Measurements from ENCODE around the gene FCN1. TPM values are rescaled to one million over a fixed set of nuclear protein-coding genes. Genes with fewer than 3 reads are reported as not detected.

Gene FCN1
- total RNA-seq, 1 donor from 2014 or later = 1.1 TPM

DNA sequence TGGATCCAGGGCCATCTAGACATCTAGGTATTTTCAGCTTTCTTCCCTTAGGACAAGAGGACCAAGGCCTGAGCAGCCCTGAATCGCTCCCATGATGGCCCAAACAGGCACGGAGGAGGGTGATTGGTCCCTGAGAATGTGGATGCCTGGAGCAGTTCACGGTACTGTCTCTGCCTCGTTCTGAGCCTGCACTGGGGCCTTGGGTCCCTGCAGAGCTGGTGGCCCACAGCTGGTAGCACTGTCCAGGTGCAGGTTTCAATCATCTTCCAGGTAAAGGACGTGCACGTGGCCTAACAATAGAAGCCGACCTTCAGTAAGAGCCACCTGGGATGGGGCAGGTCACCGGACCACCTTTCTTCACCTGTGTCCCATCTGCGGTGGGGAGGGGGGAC, 19.4 kb upstream of the FCN1 start:
- no peak for DNase-seq

DNA sequence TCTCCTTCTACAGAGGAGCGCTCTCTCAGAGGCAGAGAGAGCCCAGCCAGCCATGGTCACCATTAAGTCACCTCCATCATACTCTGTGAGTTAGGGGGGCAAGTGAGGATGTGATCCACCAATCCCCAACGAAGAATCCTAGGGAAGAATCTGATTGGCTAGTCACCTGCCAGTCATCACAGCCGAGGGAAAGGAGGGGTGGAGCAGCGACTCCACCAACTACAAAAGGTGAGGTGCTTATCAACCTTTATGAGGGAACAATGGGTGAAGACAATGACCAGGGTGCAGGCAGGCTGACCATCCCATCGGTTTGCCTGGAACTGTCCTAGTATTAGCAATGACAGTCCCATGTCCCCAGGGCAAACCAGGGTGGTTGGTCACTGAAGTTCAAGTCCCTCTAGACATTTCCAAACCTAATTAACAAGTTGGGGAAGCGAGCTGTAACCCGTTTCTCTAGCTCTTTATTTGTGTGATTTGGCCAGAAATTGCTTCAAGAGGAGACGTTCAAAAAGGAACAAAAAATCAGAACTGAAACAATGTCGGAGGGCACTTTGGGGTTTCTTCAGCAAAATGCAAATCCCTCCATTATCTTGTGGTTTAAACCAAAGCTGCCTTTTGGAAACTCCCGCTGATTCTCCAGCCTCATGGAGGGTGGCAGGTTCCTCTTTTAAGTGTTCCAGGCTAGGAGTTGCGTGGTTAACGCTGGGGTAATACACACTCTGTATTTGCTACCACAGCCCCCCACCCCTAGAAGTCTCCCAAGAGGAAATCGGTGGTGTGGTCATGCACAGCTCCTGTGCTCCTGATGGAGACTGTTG, 18.8 kb upstream of the FCN1 start:
- DNase-seq = no peak

DNA sequence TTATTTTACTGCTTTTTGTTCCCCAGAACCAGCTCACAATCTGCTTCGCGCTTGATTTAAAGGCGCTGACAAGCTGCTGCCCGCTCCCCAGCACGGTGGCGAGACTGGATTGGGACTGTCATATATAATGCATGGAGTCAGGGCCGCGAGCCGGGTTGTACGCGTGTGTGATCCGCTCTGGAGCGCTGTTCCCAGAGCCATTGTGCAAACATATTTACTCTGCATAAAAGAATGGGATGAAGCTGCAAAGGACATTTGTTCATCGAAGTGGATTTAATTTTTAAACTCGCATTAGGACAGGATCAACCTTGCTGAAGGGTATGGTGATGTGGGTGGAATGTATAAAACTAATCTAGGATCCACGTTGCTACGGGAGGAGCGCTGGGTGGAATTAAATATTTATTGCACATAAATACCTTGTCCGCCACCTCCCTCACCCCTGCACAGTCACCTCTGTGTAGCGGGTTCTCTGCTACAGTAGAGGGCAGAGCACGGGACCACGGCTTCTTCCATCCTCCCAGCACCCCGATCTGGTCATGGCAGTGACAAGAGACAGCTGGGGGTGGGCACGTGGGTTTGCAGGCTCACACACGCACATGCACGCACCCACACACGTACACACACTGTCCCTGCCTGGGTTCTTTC, 18.1 kb upstream of the FCN1 start:
- no peak for DNase-seq

DNA sequence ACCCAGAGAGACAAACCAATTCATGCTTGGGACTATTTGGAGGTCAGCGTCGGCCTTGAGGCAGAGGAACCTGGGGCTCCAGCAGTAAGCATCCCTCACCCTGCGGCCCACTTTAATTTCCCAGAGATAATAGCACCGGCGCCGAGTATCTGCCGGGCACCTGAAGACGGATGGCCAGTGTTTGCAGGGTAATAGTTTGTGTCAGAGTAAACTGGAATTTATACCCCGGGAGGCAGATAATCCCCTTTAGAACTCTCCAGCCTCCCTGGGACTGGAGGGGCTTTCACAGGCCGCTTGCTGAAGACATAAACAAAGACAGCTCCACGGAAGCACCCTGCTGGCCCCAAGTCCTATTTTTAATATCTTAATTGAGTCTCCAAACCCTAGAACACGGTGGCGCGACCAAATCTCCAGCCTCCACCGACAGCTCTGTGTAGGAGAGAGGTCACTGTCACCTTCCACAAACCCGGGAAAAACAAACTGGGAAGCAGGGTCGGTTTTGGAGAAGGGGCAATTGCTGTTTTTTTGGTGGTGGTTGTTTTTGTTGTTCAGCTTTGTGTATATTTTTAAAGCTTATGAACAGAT, 17.4 kb upstream of the FCN1 start:
- no peak for DNase-seq

DNA sequence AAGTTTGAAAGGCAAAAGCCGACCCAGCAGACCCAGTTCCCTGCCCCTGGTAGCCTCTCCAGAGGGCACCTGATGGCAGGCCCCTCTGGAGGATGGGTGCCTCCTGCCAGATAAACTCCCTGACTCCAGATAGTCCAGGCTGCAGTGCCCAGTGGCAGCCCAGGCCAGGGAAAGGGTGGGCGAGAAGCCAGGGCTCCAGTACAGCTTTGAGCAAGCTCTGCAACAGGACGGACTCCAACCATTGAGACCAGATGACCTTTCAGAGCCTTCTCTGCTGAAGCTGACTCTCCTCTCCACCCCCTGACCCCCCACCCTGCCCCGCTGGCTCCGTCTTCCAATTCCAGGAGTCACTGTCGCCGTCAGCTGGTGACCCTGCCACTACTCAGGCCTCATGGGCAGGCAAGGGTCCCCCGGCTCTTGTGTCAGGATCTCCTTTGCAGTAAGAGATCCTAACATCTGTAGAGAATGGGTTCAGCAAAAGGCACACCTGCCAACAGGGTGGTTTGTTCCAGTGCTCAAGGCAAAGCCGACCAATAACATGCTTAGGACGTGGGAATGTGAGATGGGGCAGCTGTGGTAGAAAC, 15.5 kb upstream of the FCN1 start:
- no peak for DNase-seq

DNA sequence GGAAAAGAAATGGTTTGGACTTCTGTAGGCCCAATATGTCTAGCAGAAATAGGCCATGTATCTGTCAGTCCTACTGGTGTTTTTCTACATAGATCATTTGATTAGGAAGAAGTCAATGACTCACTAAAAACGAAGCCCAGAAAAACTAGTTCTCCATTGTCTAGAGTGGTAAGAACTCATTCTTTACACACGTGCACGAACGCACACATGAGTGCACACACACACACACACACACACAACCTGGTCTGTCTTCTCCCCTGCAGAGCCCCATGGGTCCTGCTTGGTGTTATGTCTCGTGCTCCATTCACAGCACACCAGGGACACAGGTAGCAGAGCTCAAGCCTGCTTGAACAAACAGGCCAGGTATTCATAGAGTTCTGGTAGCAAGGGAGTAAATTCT, 14.9 kb upstream of the FCN1 start:
- DNase-seq = no peak

DNA sequence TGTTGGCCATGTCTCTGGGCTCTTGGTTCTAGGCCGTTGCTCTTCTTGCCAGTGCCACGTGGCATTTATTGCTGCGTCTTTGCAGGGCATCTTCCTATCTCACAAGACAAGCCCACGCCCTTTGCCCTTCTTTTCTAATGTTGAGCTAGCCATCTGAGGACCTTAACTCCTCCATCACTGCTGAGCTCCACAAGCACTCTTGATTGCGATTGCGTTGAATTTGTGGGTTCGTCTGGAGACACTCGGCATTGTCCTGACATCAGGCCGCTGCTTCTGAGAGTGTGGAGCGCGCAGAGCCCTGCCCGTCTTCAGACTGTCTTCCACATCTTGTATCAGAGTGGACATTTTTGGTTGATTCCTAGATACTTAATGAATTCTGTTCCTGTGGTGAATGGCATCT, 14.5 kb upstream of the FCN1 start:
- no peak for DNase-seq

DNA sequence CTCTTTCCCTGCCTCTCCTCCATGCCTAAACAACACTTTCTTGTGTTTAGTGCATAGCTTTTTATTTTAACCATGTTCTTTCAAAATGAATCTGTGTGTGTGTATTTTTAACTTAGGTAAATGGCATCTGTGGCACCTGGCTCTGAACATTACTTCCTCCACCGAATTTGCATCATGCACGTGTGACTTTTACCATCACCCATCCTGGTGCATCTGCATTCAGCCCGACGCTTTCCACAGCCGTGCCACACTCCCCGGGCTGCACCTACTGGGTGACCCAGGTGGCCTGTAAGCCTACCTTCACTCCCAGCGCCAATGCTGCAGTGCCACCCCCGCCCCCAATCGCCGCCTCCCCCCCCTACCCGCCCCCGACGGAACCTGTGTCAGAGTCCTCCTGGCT, 12.7 kb upstream of the FCN1 start:
- no peak for DNase-seq

DNA sequence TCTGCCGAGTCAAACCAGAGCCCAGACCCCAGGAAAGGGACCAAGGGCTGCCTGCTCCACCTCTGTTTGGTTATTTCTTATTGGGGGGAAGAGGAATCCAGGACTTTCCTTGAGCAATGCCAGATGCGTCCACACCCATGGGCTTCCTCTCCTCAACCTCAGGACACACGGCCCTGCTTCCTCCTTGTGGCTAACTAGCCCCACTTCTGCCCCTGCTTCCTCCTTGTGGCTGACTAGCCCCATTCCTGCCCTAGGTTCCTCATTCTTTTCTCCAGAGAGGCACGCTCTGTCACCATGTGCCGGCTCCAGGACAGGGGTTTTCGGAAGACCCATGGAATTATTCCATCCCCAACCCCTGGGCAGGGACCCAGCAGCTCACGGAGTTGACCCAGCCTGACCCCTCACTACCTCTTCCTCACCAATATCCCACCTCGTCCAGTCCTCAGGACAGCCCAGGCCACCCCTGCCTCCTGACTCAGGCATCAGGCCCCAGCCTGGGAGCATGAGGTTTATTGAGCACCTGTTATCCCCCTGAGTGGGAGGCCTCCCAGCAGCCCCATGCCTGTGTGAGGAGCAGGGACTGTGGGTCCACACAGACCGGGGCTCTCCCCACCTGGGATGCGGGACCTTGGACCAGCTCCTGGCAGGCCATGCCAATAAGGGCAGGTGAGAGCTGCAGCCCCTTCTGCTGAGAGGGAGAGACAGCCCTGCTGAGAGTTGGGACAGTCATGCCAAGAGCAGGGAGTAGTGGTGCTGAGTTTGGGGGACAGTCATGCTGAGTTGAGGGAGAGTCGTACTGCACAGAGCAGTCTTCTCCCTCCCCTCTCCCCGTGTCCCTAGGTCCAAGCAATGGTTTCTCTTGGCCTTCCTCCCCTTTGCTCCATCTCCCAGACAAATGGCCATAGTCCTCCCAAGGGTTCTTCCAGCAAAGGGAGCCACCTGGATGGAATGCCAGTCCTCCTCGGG, 11.8 kb upstream of the FCN1 start:
- no peak for DNase-seq

DNA sequence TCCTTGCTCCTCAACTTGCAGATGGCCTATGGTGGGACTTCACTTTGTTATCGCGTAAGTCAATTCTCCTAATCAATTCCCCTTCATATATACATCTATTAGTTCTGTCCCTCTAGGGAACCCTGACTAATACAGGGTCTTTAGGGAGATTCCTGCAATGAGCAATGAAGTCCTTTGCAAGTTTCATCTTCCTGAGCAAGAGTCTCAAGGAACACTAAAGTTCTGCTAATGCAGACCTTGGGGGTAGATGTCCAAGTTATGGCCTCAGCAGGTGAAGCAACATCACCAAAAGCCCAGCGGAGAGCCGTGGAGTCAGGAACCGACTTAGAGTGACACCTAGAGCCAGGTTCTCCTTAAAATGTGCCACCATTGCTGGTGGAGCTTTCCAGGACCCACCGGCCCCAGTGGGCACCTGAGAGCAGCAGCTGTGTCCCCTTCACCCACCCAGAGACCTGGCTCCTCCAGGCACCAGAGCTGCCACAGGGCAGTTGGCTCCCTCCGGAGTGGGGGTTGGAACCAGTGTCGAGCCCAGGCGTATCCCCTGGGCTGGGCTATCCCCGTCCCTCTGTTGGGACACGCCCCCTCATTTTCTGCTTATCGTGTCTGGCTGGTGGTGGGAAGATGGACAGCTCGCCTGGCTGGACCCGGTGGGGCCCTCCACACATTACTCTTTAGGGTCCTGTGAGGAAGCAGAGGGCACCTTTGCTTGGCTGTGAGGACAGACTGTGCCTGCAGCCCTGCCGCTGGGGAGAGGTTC, 10.9 kb upstream of the FCN1 start:
- no peak for DNase-seq

DNA sequence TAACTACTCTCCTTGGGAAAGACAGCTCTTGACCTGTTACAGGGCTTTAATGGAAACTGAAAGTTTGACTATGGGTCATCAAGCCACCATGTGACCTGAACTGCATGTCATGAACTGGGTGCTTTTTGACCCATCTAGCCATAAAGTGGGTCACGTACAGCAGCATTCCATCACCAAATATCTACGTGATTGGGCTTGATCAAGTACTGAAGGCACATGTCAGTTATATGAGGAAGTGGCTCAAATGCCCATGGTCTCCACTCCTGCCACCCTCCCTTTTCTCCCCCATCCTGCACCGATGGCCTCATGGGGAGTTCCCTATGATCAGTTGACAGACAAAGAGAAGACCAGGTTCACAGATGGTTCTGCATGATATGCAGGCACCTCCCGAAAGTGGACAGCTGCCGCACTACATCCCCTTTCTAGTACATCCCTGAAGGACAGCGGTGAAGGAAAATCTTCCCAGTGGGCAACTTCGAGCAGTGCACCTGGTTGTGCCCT, 7.3 kb upstream of the FCN1 start:
- no peak for DNase-seq

DNA sequence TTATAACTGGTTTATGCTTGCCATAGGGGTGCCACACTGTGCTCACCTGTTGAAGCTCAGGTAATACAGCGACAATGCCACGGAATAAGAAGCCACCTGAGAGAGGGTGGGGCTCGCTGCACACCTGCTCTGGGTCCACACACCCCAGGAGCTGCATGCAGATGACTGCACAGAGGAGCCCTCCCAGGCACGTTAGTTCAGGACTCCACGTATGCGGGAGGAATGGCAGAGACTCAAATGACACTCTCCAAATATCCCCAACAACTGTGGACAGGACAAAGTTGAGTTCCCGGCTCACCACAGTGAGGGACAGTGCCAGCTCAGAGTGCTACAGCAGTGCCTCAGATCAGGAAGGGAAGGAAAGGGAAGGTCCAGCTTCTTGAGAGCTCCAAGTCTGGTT, 5.8 kb upstream of the FCN1 start:
- DNase-seq = no peak

DNA sequence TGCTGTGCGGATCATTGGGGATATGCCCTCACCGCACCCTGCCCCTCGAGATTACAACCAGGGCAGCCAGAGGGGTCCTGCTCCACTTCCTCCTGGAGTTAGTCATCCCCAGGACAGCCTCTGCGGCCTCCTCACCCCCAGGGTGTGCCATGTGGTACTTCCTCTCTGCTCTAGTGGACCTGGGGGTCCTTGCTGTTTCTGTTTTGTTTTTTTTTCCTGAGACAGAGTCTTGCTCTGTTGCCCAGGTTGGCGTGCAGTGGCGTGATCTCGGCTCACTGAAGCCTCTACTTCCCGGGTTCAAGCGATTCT, 5.2 kb upstream of the FCN1 start:
- DNase-seq = no peak

DNA sequence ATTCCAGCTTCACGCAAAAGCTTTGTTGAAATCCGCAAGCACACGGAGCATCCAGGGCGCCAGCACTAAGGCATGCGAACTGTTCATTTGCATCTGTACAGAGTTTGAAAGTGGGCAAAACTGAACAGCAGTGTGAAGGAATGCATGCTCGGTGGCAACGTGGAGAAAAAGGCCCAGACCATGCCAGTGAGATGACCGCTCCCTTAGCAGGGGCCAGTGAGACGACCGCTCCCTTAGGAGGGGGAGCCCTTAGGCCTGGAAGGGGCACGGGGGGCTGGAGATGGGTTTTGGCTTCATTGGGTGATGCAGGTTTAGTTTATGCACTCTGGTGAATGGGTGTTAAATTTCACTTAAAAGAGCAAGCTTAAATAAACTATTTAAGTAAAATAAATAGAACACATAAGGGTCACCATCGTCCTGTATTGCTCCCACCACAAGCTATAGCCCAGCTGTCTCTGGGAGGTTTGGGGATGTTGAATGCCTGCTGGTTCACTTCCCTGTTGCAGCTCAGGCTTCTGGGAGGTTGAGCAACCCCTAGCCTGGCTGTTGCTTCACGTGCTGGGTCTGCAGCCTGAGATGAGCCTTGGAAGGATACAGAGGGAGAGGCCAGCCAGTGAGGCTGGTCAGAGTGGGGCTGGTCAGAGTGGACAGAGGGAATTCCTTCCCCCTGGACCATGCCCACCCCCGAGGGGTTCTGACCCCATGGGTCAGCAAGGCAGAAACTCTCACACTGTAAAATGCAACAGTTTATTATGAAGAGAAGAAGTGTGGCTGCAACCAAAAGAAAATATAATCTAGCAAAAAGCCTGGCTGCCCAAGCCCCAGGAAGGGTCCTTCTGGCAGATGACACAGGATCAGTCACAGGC, 4.6 kb upstream of the FCN1 start:
- DNase-seq = no peak

DNA sequence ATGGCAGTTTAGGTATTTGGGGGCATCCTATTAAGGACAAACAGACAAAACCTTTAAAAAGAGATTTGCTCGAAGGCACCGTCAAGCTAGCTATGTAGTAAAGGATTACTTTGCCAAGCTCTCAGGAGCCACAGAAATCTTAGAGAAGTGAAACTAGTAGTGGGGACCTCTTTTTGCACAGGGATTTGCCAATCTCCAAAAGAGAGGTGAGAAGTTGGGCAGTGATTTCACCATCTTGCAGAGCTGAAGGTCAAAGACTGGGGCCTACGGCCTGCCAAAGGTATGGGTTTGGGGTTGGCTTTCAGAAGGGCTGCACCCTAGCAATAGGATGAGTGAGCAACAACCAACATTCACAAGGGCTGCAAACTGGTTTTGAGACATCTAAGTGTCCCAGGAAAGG, 1.6 kb upstream of the FCN1 start:
- DNase-seq = no peak

DNA sequence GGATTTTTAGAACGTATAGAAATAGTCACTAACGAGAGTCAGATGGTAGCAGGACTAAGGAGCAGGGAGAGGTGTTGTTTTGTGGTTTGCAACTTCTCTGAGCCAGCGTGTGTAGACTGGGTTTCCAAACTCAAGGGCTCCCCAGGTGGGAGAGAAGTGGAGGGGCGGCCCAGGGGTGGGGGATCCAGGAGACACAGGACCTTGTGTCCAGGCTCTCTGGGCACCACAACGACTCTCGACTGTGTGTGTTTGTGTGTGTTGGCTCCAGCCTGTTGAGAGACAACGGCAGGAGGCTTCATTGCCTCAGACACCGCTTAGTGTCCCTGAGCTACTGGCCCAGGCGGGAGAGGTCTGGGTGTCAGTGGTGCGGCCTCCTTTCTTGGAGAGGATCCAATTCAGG, 934 bp upstream of the FCN1 start:
- no peak for DNase-seq

DNA sequence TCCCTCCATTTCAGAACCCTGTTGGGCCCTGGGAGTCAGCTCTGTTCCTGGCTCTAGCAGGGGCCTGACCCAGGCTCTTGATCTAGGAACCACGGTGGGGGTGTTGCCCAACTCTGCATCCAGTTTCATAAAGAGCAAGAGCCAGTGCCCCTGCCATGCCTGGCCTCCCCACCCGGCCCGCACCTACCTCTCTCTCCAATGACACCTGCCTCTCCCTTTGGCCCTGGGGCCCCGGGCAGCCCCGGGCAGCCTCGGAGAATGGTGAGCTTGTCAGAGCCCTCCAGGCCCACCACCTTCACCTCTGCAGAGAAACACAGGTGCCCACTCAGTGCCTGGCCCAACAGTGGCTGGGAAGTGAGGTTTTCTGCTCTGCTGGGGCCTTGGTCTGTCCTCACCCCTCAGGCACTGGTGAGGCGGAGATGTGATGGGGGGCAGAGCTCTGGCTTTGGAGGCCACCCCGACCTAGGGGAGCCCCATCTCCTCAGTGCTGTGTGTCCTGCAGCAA, 1.5 kb downstream of the FCN1 start:
- no peak for DNase-seq

DNA sequence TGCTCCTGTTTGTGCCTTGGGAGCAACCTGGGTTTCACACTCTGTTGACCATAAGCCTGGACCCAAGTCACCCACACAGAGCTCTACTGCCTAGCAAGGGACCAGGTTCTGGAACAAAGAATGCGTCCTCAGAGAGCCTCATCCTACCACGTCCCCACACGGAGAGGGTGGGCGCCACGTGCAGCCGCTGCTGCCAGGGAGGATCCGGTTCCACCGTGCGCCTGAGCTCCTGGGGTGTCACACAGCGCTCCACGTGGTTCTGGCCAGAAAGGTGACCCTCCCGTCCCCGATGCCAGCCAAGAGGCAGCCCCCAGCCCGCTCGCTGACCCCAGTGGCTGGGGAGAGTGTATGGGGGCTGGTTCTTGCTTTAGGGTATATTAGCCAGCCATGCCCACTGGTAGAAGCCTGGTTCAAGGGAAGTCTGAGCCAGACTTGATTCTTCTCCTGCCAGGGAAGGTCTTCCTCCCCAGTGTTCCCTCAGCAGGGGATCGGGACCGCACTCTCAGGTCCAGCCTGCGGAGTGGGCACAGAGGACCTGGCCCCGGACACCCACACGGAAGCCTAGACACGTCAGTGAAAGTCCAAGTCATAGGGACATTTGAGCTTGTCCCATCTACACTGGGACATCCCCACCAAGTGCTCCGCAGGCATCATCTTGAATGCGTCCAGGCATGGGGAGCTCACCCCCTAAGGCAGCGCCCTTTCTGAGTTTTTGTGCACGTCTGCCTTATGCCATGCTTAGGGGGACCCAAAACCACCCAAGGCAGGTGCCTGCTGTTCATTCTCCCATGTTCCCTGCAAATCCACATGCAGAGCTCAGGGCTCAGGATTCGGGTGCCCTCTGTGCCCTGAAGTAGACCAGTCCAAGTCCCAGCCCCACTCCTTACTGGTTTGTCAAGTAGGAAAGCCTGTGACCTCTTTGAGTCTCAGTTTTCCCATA, 2.4 kb downstream of the FCN1 start:
- DNase-seq = no peak

DNA sequence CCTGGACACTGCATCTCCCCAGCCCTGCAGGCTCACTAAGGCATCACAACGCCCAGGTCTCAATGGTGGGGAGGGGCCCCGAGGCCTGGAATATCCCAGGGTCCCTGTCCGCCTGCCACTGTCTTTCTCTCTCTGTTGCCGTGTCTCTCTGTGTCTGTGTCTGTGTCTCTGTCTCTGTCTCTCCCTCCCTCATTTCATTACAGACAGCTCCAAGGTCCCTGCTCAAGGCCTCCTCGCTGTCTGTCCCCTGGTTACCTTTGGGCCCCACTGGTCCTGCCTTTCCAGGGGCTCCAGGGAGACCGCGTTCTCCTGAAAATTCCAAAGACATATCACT, 3.2 kb downstream of the FCN1 start:
- DNase-seq = no peak
